Non-pigmented ciliary epithelial cell (primary cell): ENCODE results near the gene AGXT2.
A peak's percentile ranks its signal among the peaks of the same experiment; 100 is the strongest.

Experiments
- DNase-seq: peaks from one replicate; pipeline ENCODE4 v3.0.0-alpha.2; 2010; ENCODE audit warnings: low read depth

Gene AGXT2, protein sequence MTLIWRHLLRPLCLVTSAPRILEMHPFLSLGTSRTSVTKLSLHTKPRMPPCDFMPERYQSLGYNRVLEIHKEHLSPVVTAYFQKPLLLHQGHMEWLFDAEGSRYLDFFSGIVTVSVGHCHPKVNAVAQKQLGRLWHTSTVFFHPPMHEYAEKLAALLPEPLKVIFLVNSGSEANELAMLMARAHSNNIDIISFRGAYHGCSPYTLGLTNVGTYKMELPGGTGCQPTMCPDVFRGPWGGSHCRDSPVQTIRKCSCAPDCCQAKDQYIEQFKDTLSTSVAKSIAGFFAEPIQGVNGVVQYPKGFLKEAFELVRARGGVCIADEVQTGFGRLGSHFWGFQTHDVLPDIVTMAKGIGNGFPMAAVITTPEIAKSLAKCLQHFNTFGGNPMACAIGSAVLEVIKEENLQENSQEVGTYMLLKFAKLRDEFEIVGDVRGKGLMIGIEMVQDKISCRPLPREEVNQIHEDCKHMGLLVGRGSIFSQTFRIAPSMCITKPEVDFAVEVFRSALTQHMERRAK

GRCh38 chr5:35047785-35048404 lies at the start of gene AGXT2:
TSS of gene AGXT2 (minus strand) at chr5:35047949. CDS start at chr5:35047892, 57 bp downstream.
- no peak for DNase-seq

- DNase-seq: no peak
Measured at GRCh38 chr5:35096932-35097331, 49.2 kb upstream of the AGXT2 start.

DNA sequence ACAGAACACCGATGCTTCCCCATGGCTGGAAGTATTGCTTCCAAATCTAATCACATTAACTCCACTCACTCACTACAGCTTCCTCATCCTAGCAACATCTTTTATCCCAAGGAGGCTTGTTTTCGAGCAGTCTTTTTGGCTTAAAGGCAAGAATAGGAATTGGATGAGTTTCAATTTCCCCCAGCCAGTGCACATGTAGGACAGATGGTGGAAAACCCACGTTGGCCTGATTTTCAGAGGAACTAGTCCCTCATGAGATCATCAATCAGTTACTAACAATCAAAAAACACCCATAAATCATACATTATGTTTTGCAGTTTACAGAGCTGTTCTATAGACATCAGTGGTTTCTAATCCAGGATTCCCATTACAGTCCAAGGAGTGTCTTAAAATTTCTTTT lies 48.5 kb upstream of the AGXT2 start:
- no peak for DNase-seq

GRCh38 chr5:35095366-35095765 lies 47.6 kb upstream of the AGXT2 start:
- no peak for DNase-seq

DNA sequence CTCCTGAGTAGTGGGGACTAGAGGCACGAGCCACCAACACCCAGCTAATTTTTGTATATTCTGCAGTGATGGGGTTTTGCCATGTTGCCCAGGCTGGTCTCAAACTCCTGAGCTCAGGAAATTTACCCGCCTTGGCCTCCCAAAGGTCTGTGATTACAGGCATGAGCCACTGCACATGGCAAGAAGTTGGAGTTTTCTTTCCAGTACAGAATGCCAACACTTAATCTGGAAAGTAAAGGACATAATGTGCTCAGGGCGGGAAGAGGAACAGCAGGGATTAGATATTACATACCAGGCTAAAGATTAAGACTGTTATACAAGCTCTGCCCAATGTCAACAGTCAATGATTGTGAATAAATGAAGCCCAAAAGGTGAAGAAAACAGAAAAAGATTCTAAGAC lies 47.2 kb upstream of the AGXT2 start:
- DNase-seq: no peak

- no peak for DNase-seq
Measured at GRCh38 chr5:35092703-35093102, 45.0 kb upstream of the AGXT2 start.

DNA sequence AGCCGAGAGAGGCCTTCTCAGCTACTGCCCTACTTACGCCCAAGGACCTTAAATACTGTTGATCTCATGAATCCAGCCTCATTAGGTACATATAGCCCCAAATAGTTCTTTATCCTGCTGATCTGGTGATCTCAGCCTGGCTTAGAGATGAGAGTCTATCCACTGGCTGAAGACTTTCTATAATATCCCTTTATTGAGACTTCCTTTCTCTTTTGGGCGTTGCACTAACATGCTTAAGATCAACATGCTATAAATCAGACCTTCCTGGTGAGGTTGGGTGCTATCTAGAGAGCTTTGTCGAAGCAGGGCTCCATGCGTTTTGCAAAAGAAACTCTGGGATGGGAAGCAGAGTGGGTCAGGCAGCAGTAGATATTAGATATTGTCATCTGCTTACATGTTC lies 44.0 kb upstream of the AGXT2 start:
- DNase-seq: no peak

GRCh38 chr5:35089334-35090314 lies 41.9 kb upstream of the AGXT2 start:
- peak; percentile 31 for DNase-seq

DNA sequence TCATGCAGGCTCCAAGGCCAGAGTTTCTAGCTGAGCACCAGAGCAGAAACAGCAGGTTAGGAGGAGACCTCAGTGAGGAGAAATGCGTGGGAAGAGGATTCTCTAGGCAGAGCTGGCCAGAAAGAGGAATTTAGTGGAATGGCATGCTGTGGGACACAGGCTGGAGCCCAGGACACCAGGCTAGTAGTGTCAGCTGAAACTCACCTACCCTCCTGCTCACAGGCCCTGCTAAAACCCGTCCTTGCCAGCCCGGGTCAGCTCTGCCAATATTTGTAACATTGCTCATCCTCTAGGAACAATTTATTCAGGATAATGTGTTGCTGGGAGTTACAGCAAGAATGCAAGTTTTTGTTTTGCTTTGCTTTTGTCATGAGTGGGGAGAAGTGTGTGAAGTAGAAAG lies 40.2 kb upstream of the AGXT2 start:
- peak; percentile 2 for DNase-seq

DNA sequence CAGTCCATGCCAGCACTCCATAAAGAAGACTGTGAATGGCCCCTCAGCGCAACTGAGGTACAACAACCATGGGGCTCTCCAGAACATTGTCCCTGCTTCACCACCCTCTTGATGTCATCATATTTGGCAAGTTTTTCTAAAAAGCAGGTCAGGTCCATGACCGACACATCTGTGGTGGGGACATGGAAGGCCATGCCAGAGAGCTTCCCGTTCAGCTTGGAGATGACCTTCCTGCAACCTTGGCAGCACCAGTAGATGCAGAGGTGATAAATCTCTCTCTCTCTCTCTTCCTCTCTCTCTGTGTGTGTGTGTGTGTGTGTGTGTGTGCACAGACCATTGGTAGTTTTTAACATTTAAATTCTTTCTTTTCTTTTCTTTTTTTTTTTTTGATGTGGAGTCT lies 35.4 kb upstream of the AGXT2 start:
- no peak for DNase-seq

DNA sequence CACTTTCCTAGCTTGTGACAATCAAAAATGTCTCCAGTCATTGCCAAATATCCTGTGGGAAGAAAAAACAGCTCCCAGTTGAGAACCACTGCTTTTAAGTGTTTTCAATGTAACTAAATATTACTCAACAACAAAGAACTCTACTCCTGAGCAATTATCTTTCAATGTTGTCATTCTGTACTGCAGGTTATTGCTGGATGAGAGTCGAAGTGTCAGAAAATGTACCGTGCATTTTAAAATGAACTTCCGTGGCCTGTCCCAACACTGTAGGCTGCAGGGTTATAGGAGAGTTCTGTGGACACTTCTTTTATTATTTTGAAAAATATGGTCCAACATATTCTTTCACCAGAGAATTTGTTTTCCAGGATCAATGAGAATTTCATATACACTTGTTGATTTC lies 34.8 kb upstream of the AGXT2 start:
- DNase-seq: no peak

DNA sequence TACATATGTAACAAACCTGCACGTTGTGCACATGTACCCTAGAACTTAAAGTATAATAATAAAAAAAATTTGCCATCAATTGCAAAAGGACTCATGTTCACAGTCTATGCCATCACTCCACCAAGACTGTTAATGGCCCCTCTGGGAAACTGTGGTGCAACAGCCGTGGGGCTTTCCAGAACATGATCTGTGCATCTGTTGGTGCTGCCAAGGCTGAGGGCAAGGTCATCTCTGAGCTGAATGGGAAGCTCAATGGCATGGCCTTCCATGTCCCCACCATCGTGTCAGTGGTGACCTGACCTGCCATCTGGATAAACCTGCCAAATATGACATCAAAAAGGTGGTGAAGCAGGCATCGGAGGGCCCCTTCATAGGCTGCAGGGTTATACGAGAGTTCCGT lies 33.4 kb upstream of the AGXT2 start:
- no peak for DNase-seq

GRCh38 chr5:35073160-35073559 lies 25.4 kb upstream of the AGXT2 start:
- no peak for DNase-seq

DNA sequence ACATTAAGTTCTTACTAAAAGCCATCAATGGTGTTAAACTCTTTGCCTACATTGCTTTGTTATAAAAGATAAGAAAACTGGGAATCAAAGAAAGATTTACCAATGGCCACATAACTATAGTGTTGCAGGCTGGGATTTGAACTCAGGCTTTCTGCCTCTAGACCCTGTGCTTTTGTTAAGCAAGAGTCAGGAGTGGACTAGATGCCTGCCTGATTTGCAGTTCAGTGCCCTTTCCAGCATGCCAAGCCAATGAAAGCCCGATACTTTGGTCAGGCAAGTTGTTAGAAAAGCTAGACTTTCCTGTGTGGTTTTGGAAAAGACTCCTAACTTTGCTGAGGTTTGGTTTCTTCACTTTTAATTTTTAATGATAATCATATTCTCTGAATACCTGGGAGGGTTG lies 21.4 kb upstream of the AGXT2 start:
- no peak for DNase-seq

DNA sequence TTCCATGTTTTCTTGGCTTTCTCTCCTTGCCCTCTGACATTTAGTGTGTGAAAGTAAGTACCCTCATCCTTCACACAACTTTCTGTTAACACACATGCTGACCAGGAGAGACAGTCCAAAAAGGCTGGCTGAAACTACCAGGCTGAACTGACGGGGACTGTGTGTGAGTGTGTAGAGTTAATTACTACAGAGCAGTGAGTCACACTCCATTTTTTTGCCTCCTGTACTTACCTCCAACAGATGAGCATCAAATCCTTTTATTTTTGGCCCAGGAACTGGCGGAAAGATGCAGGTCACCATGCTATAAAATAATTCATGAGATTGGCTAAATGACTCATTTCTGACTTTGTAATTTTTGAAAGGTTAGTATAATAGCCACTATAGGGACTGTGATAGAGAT lies 20.2 kb upstream of the AGXT2 start:
- DNase-seq: no peak

DNA sequence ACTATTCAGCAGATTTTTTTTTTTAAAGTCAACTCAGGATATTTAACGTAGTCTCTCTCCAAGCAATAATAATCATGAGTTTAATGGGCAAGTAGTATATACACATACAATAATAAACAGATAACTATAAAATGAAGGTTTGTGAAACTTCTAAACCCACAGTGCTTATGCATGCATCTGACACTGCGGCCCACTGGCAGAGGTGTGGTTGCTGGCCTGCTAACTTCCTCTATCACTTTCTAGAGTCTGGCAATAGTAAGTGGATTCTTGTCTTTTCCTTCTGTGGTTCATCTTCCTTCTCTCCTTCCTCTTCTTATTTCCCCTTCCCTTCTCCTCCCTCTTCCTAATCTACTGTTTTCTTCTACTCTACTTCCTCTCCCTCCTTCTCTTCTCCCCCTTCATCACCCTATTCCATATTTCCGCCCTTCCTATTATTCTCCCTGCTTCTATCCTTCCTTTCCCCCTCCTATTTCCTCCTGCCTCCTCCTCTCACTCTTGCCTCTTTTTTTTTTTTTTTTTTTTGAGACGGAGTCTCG lies 18.6 kb upstream of the AGXT2 start:
- DNase-seq: no peak

GRCh38 chr5:35063414-35063813 lies 15.7 kb upstream of the AGXT2 start:
- no peak for DNase-seq

DNA sequence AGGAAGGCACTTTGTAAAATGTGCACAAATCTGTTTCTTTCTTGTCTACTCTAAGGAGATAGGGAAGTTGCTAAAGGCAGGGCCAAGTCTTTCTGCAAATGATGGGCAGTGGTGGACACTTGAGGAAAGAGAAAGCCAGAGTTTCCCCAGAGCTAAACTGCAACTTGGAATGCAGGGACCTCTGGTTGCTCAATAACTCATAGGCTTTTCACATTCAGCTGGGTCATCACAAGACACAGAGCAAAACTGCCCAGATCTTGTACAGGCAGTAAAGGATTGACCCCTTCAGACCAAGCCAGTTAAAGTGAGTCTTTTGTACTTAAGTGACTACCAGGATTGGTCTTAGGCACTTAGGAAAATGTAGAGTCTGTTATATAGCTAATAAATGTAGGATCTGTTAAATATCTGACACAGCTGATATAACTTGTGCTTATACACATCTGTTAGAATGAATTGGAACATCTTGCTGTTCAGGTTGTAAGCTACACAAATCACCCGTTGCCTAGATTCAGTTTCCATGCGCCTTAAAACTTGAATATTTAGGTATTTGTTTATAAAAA lies 13.5 kb upstream of the AGXT2 start:
- no peak for DNase-seq

DNA sequence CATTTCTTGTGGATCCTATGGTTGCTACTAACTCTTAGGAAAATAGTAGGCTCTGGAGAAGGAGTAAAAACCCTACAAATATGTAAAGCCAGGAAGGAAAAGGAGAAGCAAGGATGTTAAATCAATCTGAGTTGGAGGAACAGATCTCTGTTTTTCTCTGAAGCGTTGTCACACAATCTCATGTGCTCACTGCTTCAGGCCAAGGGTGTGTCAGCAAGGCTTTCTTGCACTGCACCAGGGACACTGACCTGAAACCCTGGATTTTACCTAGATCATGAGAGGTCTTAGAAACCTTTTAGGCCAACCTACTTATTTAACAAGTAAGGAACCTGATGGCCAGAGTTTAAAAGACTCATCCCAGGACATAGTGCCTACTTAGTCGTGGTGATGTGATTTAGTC lies 12.5 kb upstream of the AGXT2 start:
- no peak for DNase-seq

DNA sequence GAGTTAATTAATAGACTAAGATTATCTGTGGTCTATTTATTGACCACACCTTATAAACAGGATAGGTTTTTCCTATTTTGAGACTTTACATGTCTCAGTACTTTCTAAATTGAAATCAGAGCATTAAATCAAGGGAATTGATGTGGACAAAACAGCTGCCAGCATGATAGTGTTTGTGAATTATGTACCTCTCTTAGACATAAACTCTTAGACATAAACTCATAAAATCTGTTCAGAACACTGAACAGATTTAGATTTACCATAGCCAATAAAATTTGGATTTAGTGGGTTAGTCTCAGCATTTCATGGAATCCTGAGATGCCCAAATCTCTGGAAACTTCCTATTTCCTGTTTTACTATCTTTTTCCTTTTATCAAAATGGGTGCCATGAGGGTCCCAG lies 11.5 kb upstream of the AGXT2 start:
- DNase-seq: no peak

- no peak for DNase-seq
Measured at GRCh38 chr5:35058374-35058788, 10.6 kb upstream of the AGXT2 start.

GRCh38 chr5:35056686-35057085 lies 8.9 kb upstream of the AGXT2 start:
- no peak for DNase-seq
